WTC11 (cell line): Measurements from ENCODE around the gene PIPOX. TPM values are rescaled to one million over a fixed set of nuclear protein-coding genes. Genes with fewer than 3 reads are reported as not detected.

Experiments
- ATAC-seq: fragments of 200-7000 bp; cut with Tn5 transposase; 2 replicates; pipeline ENCODE4 v1.10.0; 2021; ENCODE audit warnings: mild to moderate bottlenecking, moderate library complexity
- CTCF ChIA-PET: fragments of 300-600 bp; sonication (Branson Sonifier 250); formaldehyde crosslinking; loops from one replicate; lab custom pipeline; 2021; ENCODE audit warnings: antibody characterized with exemption; lab: Charles Lee
- POLR2A ChIA-PET: fragments of 350-600 bp; sonication (Branson Sonifier 250); formaldehyde crosslinking; loops from one replicate; lab custom pipeline; 2021; ENCODE audit warnings: antibody characterized with exemption; lab: Charles Lee
- DNase-seq: peaks from one replicate; pipeline ENCODE4 v3.0.0; 2021; ENCODE audit warnings: low spot score
- H3K27ac Mint-ChIP-seq: 2 replicates; pipeline ENCODE4 v1.8.0; 2021; ENCODE audit warnings: mixed read lengths
- H3K27me3 Mint-ChIP-seq: 2 replicates; pipeline ENCODE4 v1.8.0; 2021; ENCODE audit warnings: low read depth, mild to moderate bottlenecking, moderate library complexity, mixed read lengths
- H3K36me3 Mint-ChIP-seq: 2 replicates; pipeline ENCODE4 v1.8.0; 2021; ENCODE audit warnings: mixed read lengths
- H3K4me1 Mint-ChIP-seq: 2 replicates; pipeline ENCODE4 v1.8.0; 2022; ENCODE audit warnings: mixed read lengths
- H3K4me3 Mint-ChIP-seq: 2 replicates; pipeline ENCODE4 v1.8.0; 2021; ENCODE audit warnings: mild to moderate bottlenecking, moderate library complexity, mixed read lengths
- H3K9me3 Mint-ChIP-seq: 2 replicates; pipeline ENCODE4 v1.8.0; 2021; ENCODE audit warnings: mixed read lengths
- ESRRA ChIP-seq: sonication (generic); formaldehyde crosslinking; IDR thresholded peaks from 2 replicates; pipeline ENCODE4 v1.8.1; 2022; ENCODE audit warnings: mild to moderate bottlenecking, missing genetic modification reagents, borderline replicate concordance
- KAT7 ChIP-seq: sonication (generic); formaldehyde crosslinking; IDR thresholded peaks from 2 replicates; pipeline ENCODE4 v1.8.1; 2023; ENCODE audit warnings: missing genetic modification reagents, mild to moderate bottlenecking, borderline replicate concordance
- MXD4 ChIP-seq: fragments of 250-450 bp; sonication (Bioruptor Pico); IDR thresholded peaks from 2 replicates; pipeline ENCODE4 v1.8.0; 2021; ENCODE audit warnings: mild to moderate bottlenecking, moderate library complexity, borderline replicate concordance
- NFATC4 ChIP-seq: fragments of 250-450 bp; sonication (Bioruptor Pico); IDR thresholded peaks from 2 replicates; pipeline ENCODE4 v1.9.0; 2021; ENCODE audit warnings: mild to moderate bottlenecking
- RELA ChIP-seq: sonication (generic); formaldehyde crosslinking; IDR thresholded peaks from 2 replicates; pipeline ENCODE4 v1.8.1; 2022; ENCODE audit warnings: missing genetic modification reagents, mild to moderate bottlenecking, borderline replicate concordance
- SMAD3 ChIP-seq: sonication (generic); formaldehyde crosslinking; IDR thresholded peaks from 2 replicates; pipeline ENCODE4 v1.8.0; 2022; ENCODE audit warnings: missing genetic modification reagents, mild to moderate bottlenecking, borderline replicate concordance
- SOX15 ChIP-seq: fragments of 250-450 bp; sonication (Bioruptor Pico); IDR thresholded peaks from 2 replicates; pipeline ENCODE4 v1.9.0; 2021; ENCODE audit warnings: mild to moderate bottlenecking
- TEAD4 ChIP-seq: sonication (generic); formaldehyde crosslinking; IDR thresholded peaks from 2 replicates; pipeline ENCODE4 v1.8.0; 2022; ENCODE audit warnings: mild to moderate bottlenecking, missing genetic modification reagents
- ZBTB21 ChIP-seq: sonication (generic); formaldehyde crosslinking; IDR thresholded peaks from 2 replicates; pipeline ENCODE4 v1.8.1; 2023; ENCODE audit warnings: mild to moderate bottlenecking, missing genetic modification reagents, borderline replicate concordance
- ZNF121 ChIP-seq: sonication (generic); formaldehyde crosslinking; IDR thresholded peaks from 2 replicates; pipeline ENCODE4 v1.8.0; 2023; ENCODE audit warnings: missing genetic modification reagents
- ZNF423 ChIP-seq: fragments of 250-450 bp; sonication (Bioruptor Pico); IDR thresholded peaks from 2 replicates; pipeline ENCODE4 v2.1.2; 2022; ENCODE audit warnings: mild to moderate bottlenecking, moderate library complexity
- total RNA-seq: library from RNA; stranded (reverse); gene quantifications from 3 replicates; pipeline ENCODE4 v1.2.3, GENCODE V29; 2021
- TF ChIP-seq, protein P1 (sequence below): sonication (generic); formaldehyde crosslinking; IDR thresholded peaks from 2 replicates; pipeline ENCODE4 v1.8.1; 2023; ENCODE audit warnings: mild to moderate bottlenecking, missing genetic modification reagents, moderate library complexity
- TF ChIP-seq, protein P2 (sequence below): fragments of 250-450 bp; sonication (Bioruptor Pico); IDR thresholded peaks from 2 replicates; pipeline ENCODE4 v2.1.2; 2022; ENCODE audit warnings: mild to moderate bottlenecking, moderate library complexity
- TF ChIP-seq, protein P3 (sequence below): sonication (generic); formaldehyde crosslinking; IDR thresholded peaks from 2 replicates; pipeline ENCODE4 v1.8.1; 2022; ENCODE audit warnings: mild to moderate bottlenecking, missing genetic modification reagents, moderate library complexity, borderline replicate concordance
- TF ChIP-seq, protein P4 (sequence below): sonication (generic); formaldehyde crosslinking; IDR thresholded peaks from 2 replicates; pipeline ENCODE4 v1.8.0; 2022; ENCODE audit warnings: mild to moderate bottlenecking, missing genetic modification reagents
- TF ChIP-seq, protein P5 (sequence below): sonication (generic); formaldehyde crosslinking; IDR thresholded peaks from 2 replicates; pipeline ENCODE4 v1.8.0; 2022; ENCODE audit warnings: mild to moderate bottlenecking, missing genetic modification reagents
- TF ChIP-seq, protein P6 (sequence below): sonication (generic); formaldehyde crosslinking; IDR thresholded peaks from 2 replicates; pipeline ENCODE4 v1.8.1; 2022; ENCODE audit warnings: low read depth, mild to moderate bottlenecking, moderate library complexity, missing genetic modification reagents, borderline replicate concordance
- TF ChIP-seq, protein P7 (sequence below): sonication (generic); formaldehyde crosslinking; IDR thresholded peaks from 2 replicates; pipeline ENCODE4 v1.8.0; 2022; ENCODE audit warnings: mild to moderate bottlenecking, missing genetic modification reagents
- TF ChIP-seq, protein P8 (sequence below): fragments of 250-450 bp; sonication (Bioruptor Pico); IDR thresholded peaks from 2 replicates; pipeline ENCODE4 v1.8.0; 2021; ENCODE audit warnings: mild to moderate bottlenecking

Gene PIPOX
- total RNA-seq, 1 experiment from 2014 or later: 34.2 TPM

DNA sequence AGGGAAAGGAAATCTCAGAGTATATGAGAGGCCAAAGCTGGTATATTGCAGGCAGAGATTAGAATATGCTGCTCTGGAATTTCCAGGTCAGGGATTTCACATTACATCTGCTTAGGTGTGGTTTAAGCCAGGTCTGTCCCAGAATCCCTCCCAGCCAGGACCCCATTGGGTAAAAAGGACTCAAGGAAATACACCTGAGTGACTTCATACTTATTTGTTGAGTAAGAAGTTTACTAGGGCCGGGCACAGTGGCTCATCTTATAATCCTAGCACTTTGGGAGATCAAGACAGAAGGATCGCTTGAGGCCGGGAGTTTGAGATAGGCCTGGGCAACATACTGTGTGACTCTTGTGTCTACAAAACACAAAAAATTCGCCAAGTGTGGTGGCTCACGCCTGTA, 7.2 kb downstream of the PIPOX start:
- Mint-ChIP-seq H3K4me1 (peaks cover 36% of the 10 kb centered on the region), H3K27me3 (no peaks in the 10 kb centered on the region), H3K4me3 (no peak overlapping the region), H3K36me3 (peaks cover 15% of the 10 kb centered on the region), H3K27ac (no peak overlapping the region), H3K9me3 (no peaks in the 10 kb centered on the region)
- DNase-seq: no peak
- TF ChIP-seq, protein P1, sequence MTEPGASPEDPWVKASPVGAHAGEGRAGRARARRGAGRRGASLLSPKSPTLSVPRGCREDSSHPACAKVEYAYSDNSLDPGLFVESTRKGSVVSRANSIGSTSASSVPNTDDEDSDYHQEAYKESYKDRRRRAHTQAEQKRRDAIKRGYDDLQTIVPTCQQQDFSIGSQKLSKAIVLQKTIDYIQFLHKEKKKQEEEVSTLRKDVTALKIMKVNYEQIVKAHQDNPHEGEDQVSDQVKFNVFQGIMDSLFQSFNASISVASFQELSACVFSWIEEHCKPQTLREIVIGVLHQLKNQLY (CRISPR knock-in tag): no peak
- TF ChIP-seq, protein P2, sequence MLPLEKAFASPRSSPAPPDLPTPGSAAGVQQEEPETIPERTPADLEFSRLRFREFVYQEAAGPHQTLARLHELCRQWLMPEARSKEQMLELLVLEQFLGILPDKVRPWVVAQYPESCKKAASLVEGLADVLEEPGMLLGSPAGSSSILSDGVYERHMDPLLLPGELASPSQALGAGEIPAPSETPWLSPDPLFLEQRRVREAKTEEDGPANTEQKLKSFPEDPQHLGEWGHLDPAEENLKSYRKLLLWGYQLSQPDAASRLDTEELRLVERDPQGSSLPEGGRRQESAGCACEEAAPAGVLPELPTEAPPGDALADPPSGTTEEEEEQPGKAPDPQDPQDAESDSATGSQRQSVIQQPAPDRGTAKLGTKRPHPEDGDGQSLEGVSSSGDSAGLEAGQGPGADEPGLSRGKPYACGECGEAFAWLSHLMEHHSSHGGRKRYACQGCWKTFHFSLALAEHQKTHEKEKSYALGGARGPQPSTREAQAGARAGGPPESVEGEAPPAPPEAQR (CRISPR knock-in tag): no peak
- no peak for TF ChIP-seq SOX15 (CRISPR knock-in tag)
- TF ChIP-seq SMAD3: no peak
- TF ChIP-seq, protein P3, sequence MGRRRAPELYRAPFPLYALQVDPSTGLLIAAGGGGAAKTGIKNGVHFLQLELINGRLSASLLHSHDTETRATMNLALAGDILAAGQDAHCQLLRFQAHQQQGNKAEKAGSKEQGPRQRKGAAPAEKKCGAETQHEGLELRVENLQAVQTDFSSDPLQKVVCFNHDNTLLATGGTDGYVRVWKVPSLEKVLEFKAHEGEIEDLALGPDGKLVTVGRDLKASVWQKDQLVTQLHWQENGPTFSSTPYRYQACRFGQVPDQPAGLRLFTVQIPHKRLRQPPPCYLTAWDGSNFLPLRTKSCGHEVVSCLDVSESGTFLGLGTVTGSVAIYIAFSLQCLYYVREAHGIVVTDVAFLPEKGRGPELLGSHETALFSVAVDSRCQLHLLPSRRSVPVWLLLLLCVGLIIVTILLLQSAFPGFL (CRISPR knock-in tag): no peak
- no peak for TF ChIP-seq TEAD4 (CRISPR knock-in tag)
- ChIA-PET POLR2A (interaction anchor here (0.6 to 0.7 kb wide), 2 partner anchors 84 to 301 kb away, joined by 3 to 4 read pairs; no protein-coding TSS in a partner anchor), CTCF (interaction anchor here (1.2 to 2.8 kb wide), 4 partner anchors 13 to 85 kb away, joined by 4 to 27 read pairs (median 8); no protein-coding TSS in a partner anchor)
- no peak for ATAC-seq

DNA sequence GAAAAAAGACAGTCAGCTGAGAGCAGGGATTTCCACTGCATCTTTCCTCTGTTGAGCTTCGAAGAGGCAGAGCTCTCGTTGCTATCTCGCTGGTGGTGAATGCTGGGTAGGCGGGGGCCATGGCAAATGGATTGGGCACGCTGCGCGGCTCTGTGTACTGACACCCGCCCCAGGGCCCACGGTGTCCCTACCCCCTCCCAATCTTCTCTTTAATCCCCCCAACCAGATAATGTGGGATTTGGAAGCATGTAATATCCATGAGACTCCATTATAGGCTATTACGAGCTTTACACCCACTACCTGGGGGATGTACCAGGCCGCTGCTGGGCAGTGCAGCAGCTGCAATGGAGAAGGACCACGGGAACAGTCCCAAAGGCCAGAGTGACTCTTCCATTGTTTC, 8.3 kb downstream of the PIPOX start:
- peaks cover 29% of the 10 kb centered on the region for H3K4me1 Mint-ChIP-seq
- CTCF ChIA-PET: interaction anchor here (0.6 to 2.2 kb wide), 8 partner anchors 8 to 86 kb away, joined by 3 to 10 read pairs (median 4); partner anchors contain the start of gene PIPOX

DNA sequence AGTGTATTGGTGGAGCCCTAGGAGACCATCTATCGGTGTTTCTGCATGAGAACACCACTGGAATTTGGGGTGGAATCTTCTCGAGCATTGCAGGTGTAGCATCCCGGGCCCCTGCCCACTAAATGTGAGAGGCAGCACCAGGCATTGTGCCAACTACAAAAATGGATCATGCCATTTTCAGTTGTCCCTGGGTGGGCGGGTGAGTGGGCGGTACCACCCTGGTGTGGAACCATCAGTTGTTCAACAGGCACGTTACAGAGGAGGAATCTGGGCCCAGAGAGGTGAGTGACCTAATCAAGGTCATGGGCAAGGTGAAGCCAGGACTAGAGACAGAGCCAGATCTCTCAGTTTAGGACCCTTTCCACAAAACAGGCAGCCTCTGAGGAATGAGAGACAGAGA, 8.8 kb downstream of the PIPOX start:
- H3K27me3 Mint-ChIP-seq: no peaks in the 10 kb centered on the region
- TF ChIP-seq, protein P4, sequence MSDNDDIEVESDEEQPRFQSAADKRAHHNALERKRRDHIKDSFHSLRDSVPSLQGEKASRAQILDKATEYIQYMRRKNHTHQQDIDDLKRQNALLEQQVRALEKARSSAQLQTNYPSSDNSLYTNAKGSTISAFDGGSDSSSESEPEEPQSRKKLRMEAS (CRISPR knock-in tag): no peak
- TF ChIP-seq KAT7 (CRISPR knock-in tag) (no peak), RELA (CRISPR knock-in tag) (no peak)
- TF ChIP-seq, protein P5, sequence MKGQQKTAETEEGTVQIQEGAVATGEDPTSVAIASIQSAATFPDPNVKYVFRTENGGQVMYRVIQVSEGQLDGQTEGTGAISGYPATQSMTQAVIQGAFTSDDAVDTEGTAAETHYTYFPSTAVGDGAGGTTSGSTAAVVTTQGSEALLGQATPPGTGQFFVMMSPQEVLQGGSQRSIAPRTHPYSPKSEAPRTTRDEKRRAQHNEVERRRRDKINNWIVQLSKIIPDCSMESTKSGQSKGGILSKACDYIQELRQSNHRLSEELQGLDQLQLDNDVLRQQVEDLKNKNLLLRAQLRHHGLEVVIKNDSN (CRISPR knock-in tag): no peak
- H3K27ac Mint-ChIP-seq: peak overlapping the region; percentile 61
- ATAC-seq (no peak), DNase-seq (no peak)
- no peaks in the 10 kb centered on the region for H3K9me3 Mint-ChIP-seq
- H3K4me3 Mint-ChIP-seq: no peak overlapping the region
- ChIA-PET POLR2A (no interaction called here), CTCF (interaction anchor here (0.6 to 1.5 kb wide), 7 partner anchors 9 to 86 kb away, joined by 3 to 10 read pairs (median 4); partner anchors contain the start of gene PIPOX)
- peaks cover 24% of the 10 kb centered on the region for H3K4me1 Mint-ChIP-seq
- peaks cover 6% of the 10 kb centered on the region; the same call in 1 of the 2 replicates for H3K36me3 Mint-ChIP-seq

More for the DNA sequence above, 8.3 kb downstream of the PIPOX start:
- Mint-ChIP-seq H3K4me3 (no peak overlapping the region), H3K36me3 (peaks cover 11% of the 10 kb centered on the region), H3K27ac (peak overlapping the region; percentile 43; the same call in 1 of the 2 replicates), H3K9me3 (no peaks in the 10 kb centered on the region), H3K27me3 (no peaks in the 10 kb centered on the region)
- TF ChIP-seq ZBTB21: no peak
- TF ChIP-seq SOX15 (CRISPR knock-in tag): no peak
- TF ChIP-seq, protein P6, sequence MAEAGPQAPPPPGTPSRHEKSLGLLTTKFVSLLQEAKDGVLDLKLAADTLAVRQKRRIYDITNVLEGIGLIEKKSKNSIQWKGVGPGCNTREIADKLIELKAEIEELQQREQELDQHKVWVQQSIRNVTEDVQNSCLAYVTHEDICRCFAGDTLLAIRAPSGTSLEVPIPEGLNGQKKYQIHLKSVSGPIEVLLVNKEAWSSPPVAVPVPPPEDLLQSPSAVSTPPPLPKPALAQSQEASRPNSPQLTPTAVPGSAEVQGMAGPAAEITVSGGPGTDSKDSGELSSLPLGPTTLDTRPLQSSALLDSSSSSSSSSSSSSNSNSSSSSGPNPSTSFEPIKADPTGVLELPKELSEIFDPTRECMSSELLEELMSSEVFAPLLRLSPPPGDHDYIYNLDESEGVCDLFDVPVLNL (CRISPR knock-in tag): no peak
- TF ChIP-seq, protein P7, sequence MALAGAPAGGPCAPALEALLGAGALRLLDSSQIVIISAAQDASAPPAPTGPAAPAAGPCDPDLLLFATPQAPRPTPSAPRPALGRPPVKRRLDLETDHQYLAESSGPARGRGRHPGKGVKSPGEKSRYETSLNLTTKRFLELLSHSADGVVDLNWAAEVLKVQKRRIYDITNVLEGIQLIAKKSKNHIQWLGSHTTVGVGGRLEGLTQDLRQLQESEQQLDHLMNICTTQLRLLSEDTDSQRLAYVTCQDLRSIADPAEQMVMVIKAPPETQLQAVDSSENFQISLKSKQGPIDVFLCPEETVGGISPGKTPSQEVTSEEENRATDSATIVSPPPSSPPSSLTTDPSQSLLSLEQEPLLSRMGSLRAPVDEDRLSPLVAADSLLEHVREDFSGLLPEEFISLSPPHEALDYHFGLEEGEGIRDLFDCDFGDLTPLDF (CRISPR knock-in tag): no peak
- no peak for TF ChIP-seq ZNF121 (CRISPR knock-in tag)
- no peak for TF ChIP-seq MXD4 (CRISPR knock-in tag)
- TF ChIP-seq, protein P8, sequence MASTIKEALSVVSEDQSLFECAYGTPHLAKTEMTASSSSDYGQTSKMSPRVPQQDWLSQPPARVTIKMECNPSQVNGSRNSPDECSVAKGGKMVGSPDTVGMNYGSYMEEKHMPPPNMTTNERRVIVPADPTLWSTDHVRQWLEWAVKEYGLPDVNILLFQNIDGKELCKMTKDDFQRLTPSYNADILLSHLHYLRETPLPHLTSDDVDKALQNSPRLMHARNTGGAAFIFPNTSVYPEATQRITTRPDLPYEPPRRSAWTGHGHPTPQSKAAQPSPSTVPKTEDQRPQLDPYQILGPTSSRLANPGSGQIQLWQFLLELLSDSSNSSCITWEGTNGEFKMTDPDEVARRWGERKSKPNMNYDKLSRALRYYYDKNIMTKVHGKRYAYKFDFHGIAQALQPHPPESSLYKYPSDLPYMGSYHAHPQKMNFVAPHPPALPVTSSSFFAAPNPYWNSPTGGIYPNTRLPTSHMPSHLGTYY (CRISPR knock-in tag): no peak
- TF ChIP-seq ESRRA (CRISPR knock-in tag): no peak
- TF ChIP-seq NFATC4 (CRISPR knock-in tag): no peak
- no peak for TF ChIP-seq ZNF423
- no peak for DNase-seq
- POLR2A ChIA-PET: no interaction called here
- no peak for ATAC-seq
